NCI-H446 (cell line): ENCODE measurements around the gene ATP11A.
"Not testable (repeated sequence)": the region's sequence is repeated elsewhere in the genome, so short reads cannot be mapped to it uniquely, and the experiment has no call there.

ENCODE experiments used
- DNase-seq, 2 experiments: peaks; one replicate each; lab custom pipeline; 2025; lab: John Stamatoyannopoulos, UW

The ATP11A gene

GRCh38 chr13:112841303-112842015 is 151.6 kb downstream of the ATP11A start:
- not testable (repeated sequence) for DNase-seq

GRCh38 chr13:112842343-112842856 is 152.6 kb downstream of the ATP11A start:
- DNase-seq: no peak

- no peak for DNase-seq
These were observed 153.1 kb downstream of the ATP11A start for GRCh38 chr13:112842931-112843391.

GRCh38 chr13:112843392-112844111 is 153.7 kb downstream of the ATP11A start:
- no peak for DNase-seq

GRCh38 chr13:112844411-112844810 is 154.6 kb downstream of the ATP11A start:
- DNase-seq: no peak

- DNase-seq: no peak
These were observed 155.0 kb downstream of the ATP11A start for GRCh38 chr13:112844879-112845278.

GRCh38 chr13:112845511-112846144 is 155.8 kb downstream of the ATP11A start:
- DNase-seq: no peak

GRCh38 chr13:112846411-112847115 is 156.7 kb downstream of the ATP11A start:
- DNase-seq: no peak

- DNase-seq: no peak
These were observed 159.7 kb downstream of the ATP11A start for GRCh38 chr13:112849500-112849899.

GRCh38 chr13:112850273-112850672 is 160.4 kb downstream of the ATP11A start:
- no peak for DNase-seq

- DNase-seq: no peak
These were observed 161.5 kb downstream of the ATP11A start for GRCh38 chr13:112851107-112852038.

GRCh38 chr13:112852392-112852791 is 162.6 kb downstream of the ATP11A start:
- no peak for DNase-seq

GRCh38 chr13:112852808-112853207 is 163.0 kb downstream of the ATP11A start:
- DNase-seq: no peak

GRCh38 chr13:112854321-112854720 is 164.5 kb downstream of the ATP11A start:
- DNase-seq: no peak

GRCh38 chr13:112855859-112856258 is 166.0 kb downstream of the ATP11A start:
- no peak for DNase-seq

- DNase-seq: no peak
These were observed 168.2 kb downstream of the ATP11A start for GRCh38 chr13:112857914-112858490.

GRCh38 chr13:112859128-112859816 is 169.4 kb downstream of the ATP11A start:
- no peak for DNase-seq

- no peak for DNase-seq
These were observed 170.0 kb downstream of the ATP11A start for GRCh38 chr13:112859817-112860190.

GRCh38 chr13:112861876-112862615 is 172.2 kb downstream of the ATP11A start:
- no peak for DNase-seq
